H1 (cell line): Measurements from ENCODE around the gene YEATS4. TPM values are rescaled to one million over a fixed set of nuclear protein-coding genes. Genes with fewer than 3 reads are reported as not detected.

Experiments
- CTCF ChIA-PET: fragments of 300-600 bp; sonication (Branson Sonifier 250); formaldehyde crosslinking; loops from one replicate; lab custom pipeline; 2021; ENCODE audit not compliant: partially characterized antibody; lab: Charles Lee
- POLR2A ChIA-PET: fragments of 300-600 bp; sonication (Branson Sonifier 250); formaldehyde crosslinking; loops from one replicate; lab custom pipeline; 2021; ENCODE audit warnings: inconsistent platforms; ENCODE audit not compliant: partially characterized antibody; lab: Charles Lee
- DNase-seq, 2 experiments: peaks; one replicate each; pipeline versions ENCODE4 v3.0.0 to v3.0.0-alpha.2; 2010 to 2022; ENCODE audit warnings: low spot score in 2 of 2, low read depth in 1 of 2, mixed read lengths in 1 of 2
- FAIRE-seq: peaks from 2 replicates; lab custom pipeline; 2011; peaks lifted over from hg19 to GRCh38; lab: Jason Lieb, UNC
- H2AFZ ChIP-seq: 2 replicates; pipeline ENCODE4 v1.8.1; 2012; ENCODE audit warnings: low read length, inconsistent platforms
- H2AK5ac ChIP-seq: 2 replicates; pipeline ENCODE4 v1.6.1; 2013; ENCODE audit warnings: low read depth, low read length
- H2BK120ac ChIP-seq: replicated peaks from 2 replicates; pipeline ENCODE3; 2013; ENCODE audit warnings: low read depth, low read length, inconsistent platforms
- H2BK12ac ChIP-seq: 2 replicates; pipeline ENCODE4 v1.6.1; 2013; ENCODE audit warnings: low read depth, low read length
- H2BK15ac ChIP-seq: 2 replicates; pipeline ENCODE4 v1.6.1; 2013; ENCODE audit warnings: low read length
- H2BK20ac ChIP-seq: 2 replicates; pipeline ENCODE4 v1.6.1; 2013; ENCODE audit warnings: low read length
- H2BK5ac ChIP-seq: 2 replicates; pipeline ENCODE4 v1.6.1; 2013; ENCODE audit warnings: low read depth, low read length
- H3K14ac ChIP-seq: 2 replicates; pipeline ENCODE4 v1.6.1; 2013; ENCODE audit warnings: inconsistent platforms; ENCODE audit not compliant: insufficient read length
- H3K18ac ChIP-seq: 2 replicates; pipeline ENCODE4 v1.6.1; 2013; ENCODE audit warnings: low read length; ENCODE audit errors: extremely low read depth
- H3K23ac ChIP-seq: 2 replicates; pipeline ENCODE4 v1.6.1; 2013; ENCODE audit warnings: inconsistent platforms; ENCODE audit not compliant: insufficient read length
- H3K23me2 ChIP-seq: 2 replicates; pipeline ENCODE4 v1.6.1; 2013; ENCODE audit warnings: low read depth, low read length
- H3K27ac ChIP-seq: 2 replicates; pipeline ENCODE4 v1.6.1; 2011; ENCODE audit warnings: low read depth, low read length, inconsistent platforms
- H3K27me3 ChIP-seq, 4 experiments: replicated peaks in 1 of 4; 1 replicate in 1 of 4; 2 replicates in 3 of 4; pipeline versions ENCODE4 v1.6.1 to v1.8.1; 2011 to 2013; ENCODE audit warnings: low read length in 3 of 4, mild to moderate bottlenecking in 3 of 4, inconsistent platforms in 2 of 4, mixed read lengths in 2 of 4, moderate library complexity in 1 of 4; ENCODE audit not compliant: control insufficient read depth in 3 of 4, insufficient read depth in 3 of 4; ENCODE audit errors: extremely low read depth in 1 of 4
- H3K36me3 ChIP-seq, 4 experiments: 2 replicates each; pipeline versions ENCODE4 v1.6.1 to v1.8.1; 2011 to 2013; ENCODE audit warnings: mild to moderate bottlenecking in 4 of 4, low read length in 3 of 4, moderate library complexity in 2 of 4, control low read depth in 1 of 4, inconsistent platforms in 1 of 4; ENCODE audit not compliant: insufficient read depth in 4 of 4, control insufficient read depth in 2 of 4
- H3K4ac ChIP-seq: replicated peaks from 2 replicates; pipeline ENCODE3; 2013; ENCODE audit warnings: low read length, low read depth, mixed read lengths, inconsistent platforms; ENCODE audit not compliant: insufficient read length
- H3K4me1 ChIP-seq, 4 experiments: replicated peaks in 1 of 4; 1 replicate in 1 of 4; 2 replicates in 3 of 4; pipeline versions ENCODE4 v1.6.1 to v1.8.1; 2011 to 2013; ENCODE audit warnings: low read length in 3 of 4, inconsistent platforms in 2 of 4, mixed read lengths in 1 of 4; ENCODE audit not compliant: insufficient read depth in 4 of 4, control insufficient read depth in 3 of 4
- H3K4me2 ChIP-seq, 2 experiments: 2 replicates each; pipeline versions ENCODE4 v1.6.1 to v1.8.1; 2011 to 2013; ENCODE audit warnings: low read depth in 2 of 2, low read length in 2 of 2, control low read depth in 1 of 2, inconsistent platforms in 1 of 2, mild to moderate bottlenecking in 1 of 2; ENCODE audit not compliant: insufficient read depth in 1 of 2
- H3K4me3 ChIP-seq, 4 experiments: fragments of 200-600, 300-600 bp in 1 of 4; sonication (generic), shearing (Covaris generic), sonication (Bioruptor Twin) in 1 of 4; 2 replicates each; pipeline versions ENCODE4 v1.5.1 to v1.8.1; 2011 to 2016; ENCODE audit warnings: low read length in 4 of 4, low read depth in 3 of 4, control low read depth in 2 of 4, inconsistent platforms in 2 of 4, mild to moderate bottlenecking in 2 of 4, mixed read lengths in 1 of 4, moderate library complexity in 1 of 4; ENCODE audit not compliant: insufficient read depth in 2 of 4; ENCODE audit errors: extremely low read depth in 1 of 4
- H3K56ac ChIP-seq: replicated peaks from 2 replicates; pipeline ENCODE3; 2013; ENCODE audit warnings: low read depth, mild to moderate bottlenecking, mixed read lengths, low read length, inconsistent platforms; ENCODE audit not compliant: insufficient read length
- H3K79me1 ChIP-seq: 2 replicates; pipeline ENCODE4 v1.6.1; 2013; ENCODE audit warnings: low read depth, low read length, control low read depth
- H3K79me2 ChIP-seq, 2 experiments: 2 replicates each; pipeline versions ENCODE4 v1.6.1 to v1.8.1; 2012 to 2013; ENCODE audit warnings: low read length in 2 of 2, mild to moderate bottlenecking in 2 of 2, inconsistent platforms in 1 of 2; ENCODE audit not compliant: insufficient read depth in 2 of 2, control insufficient read depth in 1 of 2
- H3K9ac ChIP-seq, 4 experiments: replicated peaks in 1 of 4; 1 replicate in 1 of 4; 2 replicates in 3 of 4; pipeline versions ENCODE4 v1.6.1 to v1.8.1; 2011 to 2013; ENCODE audit warnings: low read depth in 3 of 4, low read length in 3 of 4, control low read depth in 2 of 4, mild to moderate bottlenecking in 2 of 4, moderate library complexity in 2 of 4, inconsistent platforms in 1 of 4; ENCODE audit errors: extremely low read depth in 1 of 4
- H3K9me3 ChIP-seq, 2 experiments: 2 replicates each; pipeline versions ENCODE4 v1.6.1 to v1.8.1; 2012 to 2013; ENCODE audit warnings: mild to moderate bottlenecking in 2 of 2, moderate library complexity in 2 of 2, control low read depth in 1 of 2, inconsistent platforms in 1 of 2, low read depth in 1 of 2, low read length in 1 of 2, mixed read lengths in 1 of 2; ENCODE audit not compliant: insufficient read depth in 2 of 2
- H4K20me1 ChIP-seq, 2 experiments: replicated peaks in 1 of 2; 2 replicates each; pipeline versions ENCODE3 to v1.8.1; 2011 to 2013; ENCODE audit warnings: inconsistent platforms in 2 of 2, low read length in 2 of 2, mild to moderate bottlenecking in 1 of 2; ENCODE audit not compliant: insufficient read depth in 2 of 2, control insufficient read depth in 1 of 2
- H4K5ac ChIP-seq: 2 replicates; pipeline ENCODE4 v1.6.1; 2013; ENCODE audit warnings: low read length, low read depth, mixed read lengths, inconsistent platforms; ENCODE audit not compliant: insufficient read length
- H4K8ac ChIP-seq: 2 replicates; pipeline ENCODE4 v1.8.0; 2013; ENCODE audit warnings: mild to moderate bottlenecking, moderate library complexity, low read length, inconsistent platforms; ENCODE audit not compliant: insufficient read depth; ENCODE audit errors: extremely low read depth
- H4K91ac ChIP-seq: replicated peaks from 2 replicates; pipeline ENCODE3; 2013; ENCODE audit warnings: low read length, mixed read lengths, inconsistent platforms; ENCODE audit not compliant: insufficient read length
- BCL11A ChIP-seq, 2 experiments: IDR thresholded peaks; one replicate each; pipeline ENCODE4 v1.6.1; 2011; ENCODE audit warnings: low read depth in 2 of 2, low read length in 2 of 2, mild to moderate bottlenecking in 2 of 2
- GTF2F1 ChIP-seq: IDR thresholded peaks from 2 replicates; pipeline ENCODE4 v1.6.1; 2012; ENCODE audit warnings: low read depth, low read length, improper control_type of control experiment, borderline replicate concordance
- JUN ChIP-seq: IDR thresholded peaks from 2 replicates; pipeline ENCODE4 v1.6.1; 2011; ENCODE audit warnings: low read depth, mild to moderate bottlenecking, improper control_type of control experiment, low read length
- WGBS, 2 experiments: shearing (Covaris generic) in 1 of 2; methylation state at CpG; one replicate each; pipeline versions ENCODE4 v1.1.6 to v1.1.7; 2013 to 2015; ENCODE audit warnings: low lambda C conversion rate in 2 of 2, mixed read lengths in 2 of 2, inconsistent platforms in 1 of 2, low coverage in 1 of 2, missing lambda C conversion rate in 1 of 2; ENCODE audit not compliant: insufficient replicate concordance in 2 of 2, insufficient coverage in 1 of 2, insufficient read length in 1 of 2; ENCODE audit errors: extremely low coverage in 1 of 2, missing lambda C conversion rate in 1 of 2; 5-methylcytosine and 5-hydroxymethylcytosine counted together
- polyA plus RNA-seq, 7 experiments: library from polyadenylated mRNA; depleted of rRNA in 3 of 7; stranded (reverse) in 5 of 7; unstranded in 2 of 7; fragments of >200 nt in 5 of 7; fragments of 200-250 nt in 2 of 7; gene quantifications; 1 replicate in 5 of 7; 2 replicates in 1 of 7; 4 replicates in 1 of 7; pipeline versions ENCODE4 v1.2.1 to v1.2.3, GENCODE V29; 2011 to 2013; ENCODE audit warnings: missing spikeins in 2 of 7, mixed read lengths in 2 of 7
- total RNA-seq: library from RNA; stranded (reverse); fragmentation: NEBNext Ultra II Directional; extraction: Animal tissue kit (Norgen Biotek cat#: 25700); gene quantifications from 2 replicates; pipeline ENCODE4 v1.2.1, GENCODE V29; 2021

The YEATS4 gene
- total and polyA plus RNA-seq, 2 of the 8 experiments (the other 6 are each of a cell fraction or from before 2014, with no cell fraction given) = 25.7 to 32.5 TPM

DNA sequence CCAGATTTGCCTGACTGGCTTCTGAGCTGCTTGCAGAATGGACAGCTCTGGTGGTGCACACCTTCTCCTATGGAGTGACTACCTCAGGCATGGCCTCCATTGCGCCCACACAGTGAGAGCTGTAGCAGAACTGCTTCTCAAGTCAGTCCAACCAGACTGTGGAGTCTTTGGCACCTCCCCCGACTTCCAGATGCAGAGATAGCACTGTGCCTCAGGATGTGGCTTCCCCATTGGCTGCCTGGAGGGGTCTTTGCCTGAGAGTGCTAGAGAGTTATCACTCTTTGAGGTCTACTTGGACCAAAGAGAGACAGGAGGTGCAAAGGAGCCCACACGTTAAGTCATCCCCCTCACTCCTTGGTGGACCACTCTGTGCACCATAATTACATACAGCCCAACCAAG is 65.9 kb downstream of the YEATS4 start:
- Histone ChIP-seq H3K36me3 (no peaks in the 10 kb centered on the region), H4K5ac (no peak overlapping the region), H3K79me2 (no peaks in the 10 kb centered on the region), H2BK15ac (no peak overlapping the region), H3K23ac (no peak overlapping the region), H3K14ac (no peak overlapping the region), H4K8ac (no peak overlapping the region), H2AK5ac (no peak overlapping the region), H3K4me3 (no peak overlapping the region), H3K9ac (no peak overlapping the region), H2BK120ac (no peak overlapping the region)
- TF ChIP-seq GTF2F1 (no peak), JUN (no peak), BCL11A (IDR thresholded peaks at IDR 0.05; ENCODE audit: low read depth in 2 of 2, low read length in 2 of 2) (no peak)
- TF ChIP-seq, all 59 proteins: peak for 0
- Histone ChIP-seq H3K23me2 (no peaks in the 10 kb centered on the region), H2BK12ac (no peak overlapping the region), H3K27ac (no peak overlapping the region), H2BK20ac (no peak overlapping the region), H3K9me3 (no peaks in the 10 kb centered on the region), H3K79me1 (no peaks in the 10 kb centered on the region), H2BK5ac (no peak overlapping the region), H3K56ac (no peak overlapping the region), H3K18ac (no peak overlapping the region), H4K20me1 (no peaks in the 10 kb centered on the region), H3K4me1 (no peaks in the 10 kb centered on the region), H3K27me3 (no peaks in the 10 kb centered on the region), H3K4me2 (no peak overlapping the region), H4K91ac (no peak overlapping the region), H3K4ac (no peak overlapping the region), H2AFZ (no peak overlapping the region)
- DNase-seq = no peak
- WGBS, 2 experiments = 93% methylated on average over 3 of the region's 3 CpGs; no CpG with 5 or more reads in 1 of the 2 experiments
- no peak for FAIRE-seq
- ChIA-PET POLR2A (interaction anchor here (0.6 kb wide), 1 partner anchor 105 kb away, joined by 3 read pairs; no protein-coding TSS in a partner anchor), CTCF (no interaction called here)
